H9 (cell line): ENCODE data around the gene TRIM65. TPM values are rescaled to one million over a fixed set of nuclear protein-coding genes. Genes with fewer than 3 reads are reported as not detected.

Experiments
- DNase-seq: peaks from one replicate; pipeline ENCODE4 v3.0.0-alpha.2; 2017
- H2AFZ ChIP-seq: one replicate; pipeline ENCODE4 v1.6.1; 2013; ENCODE audit warnings: mild to moderate bottlenecking, low read length, control low read depth, moderate library complexity
- H2AK5ac ChIP-seq: 2 replicates; pipeline ENCODE4 v1.6.1; 2013; ENCODE audit warnings: low read length, control low read depth, mixed read lengths; ENCODE audit not compliant: insufficient read length
- H2BK120ac ChIP-seq: one replicate; pipeline ENCODE4 v1.6.1; 2013; ENCODE audit warnings: low read depth, mild to moderate bottlenecking, low read length, control low read depth, inconsistent platforms; ENCODE audit not compliant: poor library complexity, severe bottlenecking
- H2BK12ac ChIP-seq: 2 replicates; pipeline ENCODE4 v1.6.1; 2013; ENCODE audit warnings: low read length, control low read depth, mixed read lengths, low read depth; ENCODE audit not compliant: insufficient read length
- H2BK15ac ChIP-seq: 2 replicates; pipeline ENCODE4 v1.6.1; 2013; ENCODE audit warnings: low read depth, low read length, control low read depth
- H2BK20ac ChIP-seq: one replicate; pipeline ENCODE4 v1.6.1; 2013; ENCODE audit warnings: low read depth, mild to moderate bottlenecking, low read length, control low read depth, inconsistent platforms; ENCODE audit not compliant: poor library complexity, severe bottlenecking
- H2BK5ac ChIP-seq: 2 replicates; pipeline ENCODE4 v1.6.1; 2013; ENCODE audit warnings: low read length, control low read depth, mixed read lengths; ENCODE audit not compliant: insufficient read length
- H3K14ac ChIP-seq: 2 replicates; pipeline ENCODE4 v1.6.1; 2013; ENCODE audit warnings: low read length, control low read depth; ENCODE audit not compliant: insufficient read depth
- H3K18ac ChIP-seq: 2 replicates; pipeline ENCODE4 v1.6.1; 2013; ENCODE audit warnings: low read depth, mild to moderate bottlenecking, mixed read lengths, low read length, control low read depth; ENCODE audit not compliant: insufficient read length
- H3K23ac ChIP-seq: 2 replicates; pipeline ENCODE4 v1.6.1; 2013; ENCODE audit warnings: low read length, control low read depth, mixed read lengths, low read depth; ENCODE audit not compliant: insufficient read length
- H3K23me2 ChIP-seq: 2 replicates; pipeline ENCODE4 v1.6.1; 2013; ENCODE audit warnings: low read depth, mild to moderate bottlenecking, mixed read lengths, low read length, control low read depth; ENCODE audit not compliant: insufficient read length, poor library complexity, severe bottlenecking
- H3K27ac ChIP-seq: 2 replicates; pipeline ENCODE4 v1.5.1; 2013; ENCODE audit warnings: low read length, control low read depth, mixed read lengths, low read depth; ENCODE audit not compliant: insufficient read length
- H3K27me3 ChIP-seq: 2 replicates; pipeline ENCODE4 v1.6.1; 2013; ENCODE audit warnings: low read length, control low read depth, inconsistent platforms; ENCODE audit not compliant: insufficient read depth
- H3K4ac ChIP-seq: 2 replicates; pipeline ENCODE4 v1.6.1; 2013; ENCODE audit warnings: low read depth, mild to moderate bottlenecking, control low read depth, inconsistent platforms, low read length, moderate library complexity
- H3K4me1 ChIP-seq: 2 replicates; pipeline ENCODE4 v1.6.1; 2013; ENCODE audit warnings: low read length, control low read depth, inconsistent platforms; ENCODE audit not compliant: insufficient read depth
- H3K4me2 ChIP-seq: 2 replicates; pipeline ENCODE4 v1.6.1; 2013; ENCODE audit warnings: low read length, control low read depth, mixed read lengths; ENCODE audit not compliant: insufficient read length, insufficient read depth
- H3K56ac ChIP-seq: 2 replicates; pipeline ENCODE4 v1.6.1; 2013; ENCODE audit warnings: low read depth, mild to moderate bottlenecking, mixed read lengths, low read length, control low read depth; ENCODE audit not compliant: insufficient read length
- H3K79me1 ChIP-seq: 2 replicates; pipeline ENCODE4 v1.6.1; 2013; ENCODE audit warnings: low read depth, mild to moderate bottlenecking, moderate library complexity, low read length, control low read depth, inconsistent platforms; ENCODE audit not compliant: insufficient read depth, poor library complexity, severe bottlenecking
- H3K79me2 ChIP-seq: 2 replicates; pipeline ENCODE4 v1.6.1; 2013; ENCODE audit warnings: low read length, control low read depth, inconsistent platforms; ENCODE audit not compliant: insufficient read depth
- H3K9ac ChIP-seq: 2 replicates; pipeline ENCODE4 v1.6.1; 2013; ENCODE audit warnings: low read length, control low read depth, mixed read lengths; ENCODE audit not compliant: insufficient read length; ENCODE audit errors: extremely low read depth
- H3K9me3 ChIP-seq: one replicate; pipeline ENCODE4 v1.6.1; 2013; ENCODE audit warnings: low read depth, low read length, inconsistent platforms; ENCODE audit not compliant: control insufficient read depth
- H3T11ph ChIP-seq: one replicate; pipeline ENCODE4 v1.6.1; 2013; ENCODE audit warnings: mild to moderate bottlenecking, low read length, control low read depth, inconsistent platforms
- H4K20me1 ChIP-seq: one replicate; pipeline ENCODE4 v1.6.1; 2013; ENCODE audit not compliant: control insufficient read depth, insufficient read length, insufficient read depth
- H4K5ac ChIP-seq: 2 replicates; pipeline ENCODE4 v1.6.1; 2013; ENCODE audit warnings: low read depth, mild to moderate bottlenecking, mixed read lengths, low read length, control low read depth; ENCODE audit not compliant: insufficient read length
- H4K8ac ChIP-seq: replicated peaks from 2 replicates; pipeline ENCODE4 v1.6.1; 2013; ENCODE audit warnings: low read length, control low read depth, mixed read lengths, low read depth; ENCODE audit not compliant: insufficient read length
- H4K91ac ChIP-seq: 2 replicates; pipeline ENCODE4 v1.6.1; 2013; ENCODE audit warnings: low read depth, mild to moderate bottlenecking, moderate library complexity, mixed read lengths, low read length, control low read depth; ENCODE audit not compliant: insufficient read length
- H3K27ac Mint-ChIP-seq, 3 experiments: 2 replicates in 2 of 3; 3 replicates in 1 of 3; pipeline ENCODE4 v1.8.0; 2020 to 2021; ENCODE audit warnings: mixed read lengths in 3 of 3, mild to moderate bottlenecking in 1 of 3, moderate library complexity in 1 of 3
- H3K27me3 Mint-ChIP-seq: 2 replicates; pipeline ENCODE4 v1.8.0; 2021; ENCODE audit warnings: low read depth, mild to moderate bottlenecking, moderate library complexity, mixed read lengths
- H3K36me3 Mint-ChIP-seq, 3 experiments: 2 replicates in 2 of 3; 3 replicates in 1 of 3; pipeline ENCODE4 v1.8.0; 2020 to 2021; ENCODE audit warnings: low read depth in 3 of 3, mixed read lengths in 3 of 3; ENCODE audit not compliant: insufficient read depth in 1 of 3
- H3K4me1 Mint-ChIP-seq, 2 experiments: 2 replicates each; pipeline ENCODE4 v1.8.0; 2020; ENCODE audit warnings: mixed read lengths in 2 of 2
- H3K4me3 Mint-ChIP-seq, 2 experiments: 2 replicates in 1 of 2; 3 replicates in 1 of 2; pipeline ENCODE4 v1.8.0; 2020 to 2021; ENCODE audit warnings: mild to moderate bottlenecking in 2 of 2, mixed read lengths in 2 of 2, moderate library complexity in 1 of 2
- H3K9me3 Mint-ChIP-seq, 2 experiments: 2 replicates in 1 of 2; 3 replicates in 1 of 2; pipeline ENCODE4 v1.8.0; 2020; ENCODE audit warnings: mild to moderate bottlenecking in 2 of 2, mixed read lengths in 2 of 2, moderate library complexity in 1 of 2
- WGBS: extraction: QIAGEN DNeasy Blood & Tissue Kit; methylation state at CpG from one replicate; pipeline ENCODE4 v1.1.7; 2013; ENCODE audit warnings: missing lambda C conversion rate, low lambda C conversion rate, mixed read lengths; ENCODE audit not compliant: insufficient read length; ENCODE audit errors: extremely low coverage; 5-methylcytosine and 5-hydroxymethylcytosine counted together
- total RNA-seq: library from RNA; stranded (reverse); gene quantifications from 2 replicates; pipeline ENCODE4 v1.2.1, GENCODE V29; 2021
- TF ChIP-seq, protein P1 (sequence below): fragments of 200-600 bp; sonication (generic); conservative IDR thresholded peaks from 3 replicates; pipeline ENCODE4 v1.8.0; 2021; ENCODE audit warnings: antibody characterized with exemption, mild to moderate bottlenecking

Gene TRIM65
- total RNA-seq, 1 experiment from 2014 or later: 34.1 TPM

GRCh38 chr17:75856062-75856756 lies 40.5 kb downstream of the TRIM65 start:
- H3K27me3 Mint-ChIP-seq: no peaks in the 10 kb centered on the region

More at GRCh38 chr17:75856062-75856756, 40.5 kb downstream of the TRIM65 start:
- H3K23me2 ChIP-seq: peaks cover 2% of the 10 kb centered on the region
- Mint-ChIP-seq H3K4me1 (peaks cover 7 to 13% of the 10 kb centered on the region in 2 experiments), H3K27ac (peak overlapping the region; percentile 76 to 94 (median 87); a peak in 5 of 7 replicates), H3K9me3 (no peaks in the 10 kb centered on the region), H3K36me3 (peaks cover 2 to 7% (median 5%) of the 10 kb centered on the region in 3 experiments; a peak in 5 of 7 replicates), H3K4me3 (no peak overlapping the region; a peak in 1 of 5 replicates)
- H3K27me3 ChIP-seq: no peaks in the 10 kb centered on the region
- no peak overlapping the region for H4K8ac ChIP-seq
- H2BK5ac ChIP-seq: no peak overlapping the region
- no peak overlapping the region for H3K18ac ChIP-seq
- H3K79me2 ChIP-seq: peaks cover 5% of the 10 kb centered on the region; the same call in 1 of the 2 replicates
- no peaks in the 10 kb centered on the region for H4K20me1 ChIP-seq
- no peak overlapping the region for H2BK15ac ChIP-seq
- WGBS: no CpG with 5 or more reads among the region's 24 CpGs
- peaks cover 4% of the 10 kb centered on the region for H3K79me1 ChIP-seq
- H3K23ac ChIP-seq: no peak overlapping the region
- H3K4me1 ChIP-seq: peaks cover 5% of the 10 kb centered on the region
- no peak overlapping the region for H3K4ac ChIP-seq
- H4K91ac ChIP-seq: no peak overlapping the region
- H3K9ac ChIP-seq: peak overlapping the region; percentile 60
- H3K56ac ChIP-seq: no peak overlapping the region
- peak overlapping the region; percentile 78 for H3K4me2 ChIP-seq
- no peaks in the 10 kb centered on the region for H3K9me3 ChIP-seq
- H2AFZ ChIP-seq: no peak overlapping the region
- TF ChIP-seq, protein P1, sequence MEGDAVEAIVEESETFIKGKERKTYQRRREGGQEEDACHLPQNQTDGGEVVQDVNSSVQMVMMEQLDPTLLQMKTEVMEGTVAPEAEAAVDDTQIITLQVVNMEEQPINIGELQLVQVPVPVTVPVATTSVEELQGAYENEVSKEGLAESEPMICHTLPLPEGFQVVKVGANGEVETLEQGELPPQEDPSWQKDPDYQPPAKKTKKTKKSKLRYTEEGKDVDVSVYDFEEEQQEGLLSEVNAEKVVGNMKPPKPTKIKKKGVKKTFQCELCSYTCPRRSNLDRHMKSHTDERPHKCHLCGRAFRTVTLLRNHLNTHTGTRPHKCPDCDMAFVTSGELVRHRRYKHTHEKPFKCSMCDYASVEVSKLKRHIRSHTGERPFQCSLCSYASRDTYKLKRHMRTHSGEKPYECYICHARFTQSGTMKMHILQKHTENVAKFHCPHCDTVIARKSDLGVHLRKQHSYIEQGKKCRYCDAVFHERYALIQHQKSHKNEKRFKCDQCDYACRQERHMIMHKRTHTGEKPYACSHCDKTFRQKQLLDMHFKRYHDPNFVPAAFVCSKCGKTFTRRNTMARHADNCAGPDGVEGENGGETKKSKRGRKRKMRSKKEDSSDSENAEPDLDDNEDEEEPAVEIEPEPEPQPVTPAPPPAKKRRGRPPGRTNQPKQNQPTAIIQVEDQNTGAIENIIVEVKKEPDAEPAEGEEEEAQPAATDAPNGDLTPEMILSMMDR: no peak; the same call in 2 of the 3 replicates
- H2BK120ac ChIP-seq: no peak overlapping the region
- H2AK5ac ChIP-seq: no peak overlapping the region
- no peak overlapping the region for H3T11ph ChIP-seq
- H3K14ac ChIP-seq: peak overlapping the region; percentile 62; the same call in 1 of the 2 replicates
- no peak overlapping the region for H2BK12ac ChIP-seq
- H3K27ac ChIP-seq: no peak overlapping the region
- no peak for DNase-seq
- no peak overlapping the region for H4K5ac ChIP-seq
- H2BK20ac ChIP-seq: no peak overlapping the region
